Keratinocyte (primary cell): Measurements from ENCODE around the gene SERPINA1.

ENCODE experiments used
- EZH2 ChIP-seq: IDR thresholded peaks from one replicate; pipeline ENCODE4 v1.6.1; 2012; ENCODE audit warnings: inconsistent platforms, mild to moderate bottlenecking, low read length, moderate library complexity
- TF ChIP-seq, protein P1 (sequence below), 3 experiments: IDR thresholded peaks in 1 of 3; conservative IDR thresholded peaks in 1 of 3; optimal IDR thresholded peaks in 1 of 3; 2 replicates in 2 of 3; 3 replicates in 1 of 3; pipeline versions ENCODE3 to v1.5.1; 2011; ENCODE audit warnings: low read length in 3 of 3, mild to moderate bottlenecking in 3 of 3, moderate library complexity in 2 of 3, control low read depth in 1 of 3, inconsistent platforms in 1 of 3; ENCODE audit not compliant: insufficient read depth in 2 of 3; ENCODE audit errors: extremely low read depth in 1 of 3

DNA sequence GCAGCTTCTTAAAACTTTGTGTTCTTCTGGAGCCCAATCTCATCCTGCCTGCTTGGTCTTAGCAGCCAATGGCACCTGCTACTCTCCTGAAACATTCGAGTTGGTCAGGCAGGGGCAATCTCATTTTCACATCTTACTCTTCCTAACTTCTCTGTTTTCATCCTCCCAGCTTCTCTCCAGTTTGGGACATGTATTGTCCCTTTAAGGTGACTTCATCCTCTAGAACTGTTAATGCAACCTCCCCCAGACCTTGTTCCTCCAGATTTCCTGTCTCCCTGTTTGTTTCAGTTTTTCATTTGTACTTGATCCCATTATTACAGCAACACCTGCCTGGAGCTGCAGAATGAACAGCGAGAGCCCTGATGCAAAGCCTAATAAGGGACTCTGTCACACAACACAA is 32.9 kb upstream of the SERPINA1 start:
- TF ChIP-seq, protein P1, sequence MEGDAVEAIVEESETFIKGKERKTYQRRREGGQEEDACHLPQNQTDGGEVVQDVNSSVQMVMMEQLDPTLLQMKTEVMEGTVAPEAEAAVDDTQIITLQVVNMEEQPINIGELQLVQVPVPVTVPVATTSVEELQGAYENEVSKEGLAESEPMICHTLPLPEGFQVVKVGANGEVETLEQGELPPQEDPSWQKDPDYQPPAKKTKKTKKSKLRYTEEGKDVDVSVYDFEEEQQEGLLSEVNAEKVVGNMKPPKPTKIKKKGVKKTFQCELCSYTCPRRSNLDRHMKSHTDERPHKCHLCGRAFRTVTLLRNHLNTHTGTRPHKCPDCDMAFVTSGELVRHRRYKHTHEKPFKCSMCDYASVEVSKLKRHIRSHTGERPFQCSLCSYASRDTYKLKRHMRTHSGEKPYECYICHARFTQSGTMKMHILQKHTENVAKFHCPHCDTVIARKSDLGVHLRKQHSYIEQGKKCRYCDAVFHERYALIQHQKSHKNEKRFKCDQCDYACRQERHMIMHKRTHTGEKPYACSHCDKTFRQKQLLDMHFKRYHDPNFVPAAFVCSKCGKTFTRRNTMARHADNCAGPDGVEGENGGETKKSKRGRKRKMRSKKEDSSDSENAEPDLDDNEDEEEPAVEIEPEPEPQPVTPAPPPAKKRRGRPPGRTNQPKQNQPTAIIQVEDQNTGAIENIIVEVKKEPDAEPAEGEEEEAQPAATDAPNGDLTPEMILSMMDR (optimal IDR thresholded peaks at IDR 0.05 in 1 of 3, IDR thresholded peaks at IDR 0.05 in 1 of 3, conservative IDR thresholded peaks at IDR 0.05 in 1 of 3; ENCODE audit: extremely low read depth in 1 of 3, insufficient read depth in 2 of 3, low read length in 3 of 3) = no peak
- TF ChIP-seq EZH2 = no peak
